Measurements from ENCODE around the gene PPARGC1A. TPM values are rescaled to one million over a fixed set of nuclear protein-coding genes. Genes with fewer than 3 reads are reported as not detected.

Gene PPARGC1A
- total RNA-seq, 4 donors from 2014 or later = 0.75 to 4.0 (median 1.4) TPM

DNA sequence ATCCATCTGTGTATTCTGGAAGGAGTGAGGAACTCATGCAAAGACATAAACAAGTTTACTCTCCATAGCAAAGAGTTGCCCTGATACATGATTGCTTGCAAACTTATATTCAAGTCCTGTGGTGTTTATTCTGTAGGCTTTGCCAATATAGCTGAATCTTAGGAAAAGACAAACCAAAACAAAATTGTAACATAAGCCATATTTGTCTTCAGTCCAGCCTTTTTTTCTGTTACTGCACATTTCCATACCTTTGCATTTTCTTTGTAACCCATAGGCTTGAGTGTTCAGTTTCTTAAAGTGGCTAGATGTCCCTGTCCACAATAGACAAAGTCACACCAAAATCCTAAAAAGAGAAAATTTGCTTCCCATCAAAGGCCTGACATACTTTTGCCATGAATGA is 120.4 kb downstream of the PPARGC1A start:
- H3K4me3 ChIP-seq = no peak overlapping the region
- no peaks in the 10 kb centered on the region for H3K36me3 ChIP-seq
- H3K4me1 ChIP-seq = no peaks in the 10 kb centered on the region
- intact Hi-C loops (cut with DNase I) = no loop called here
- TF ChIP-seq POLR2A (IDR thresholded peaks at IDR 0.05) = no peak
- TF ChIP-seq, protein P1, sequence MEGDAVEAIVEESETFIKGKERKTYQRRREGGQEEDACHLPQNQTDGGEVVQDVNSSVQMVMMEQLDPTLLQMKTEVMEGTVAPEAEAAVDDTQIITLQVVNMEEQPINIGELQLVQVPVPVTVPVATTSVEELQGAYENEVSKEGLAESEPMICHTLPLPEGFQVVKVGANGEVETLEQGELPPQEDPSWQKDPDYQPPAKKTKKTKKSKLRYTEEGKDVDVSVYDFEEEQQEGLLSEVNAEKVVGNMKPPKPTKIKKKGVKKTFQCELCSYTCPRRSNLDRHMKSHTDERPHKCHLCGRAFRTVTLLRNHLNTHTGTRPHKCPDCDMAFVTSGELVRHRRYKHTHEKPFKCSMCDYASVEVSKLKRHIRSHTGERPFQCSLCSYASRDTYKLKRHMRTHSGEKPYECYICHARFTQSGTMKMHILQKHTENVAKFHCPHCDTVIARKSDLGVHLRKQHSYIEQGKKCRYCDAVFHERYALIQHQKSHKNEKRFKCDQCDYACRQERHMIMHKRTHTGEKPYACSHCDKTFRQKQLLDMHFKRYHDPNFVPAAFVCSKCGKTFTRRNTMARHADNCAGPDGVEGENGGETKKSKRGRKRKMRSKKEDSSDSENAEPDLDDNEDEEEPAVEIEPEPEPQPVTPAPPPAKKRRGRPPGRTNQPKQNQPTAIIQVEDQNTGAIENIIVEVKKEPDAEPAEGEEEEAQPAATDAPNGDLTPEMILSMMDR (IDR thresholded peaks at IDR 0.05) = no peak
- DNase-seq = no peak
- H3K27ac ChIP-seq = no peak overlapping the region
- no peaks in the 10 kb centered on the region for H3K9me3 ChIP-seq
- no peaks in the 10 kb centered on the region for H3K27me3 ChIP-seq

DNA sequence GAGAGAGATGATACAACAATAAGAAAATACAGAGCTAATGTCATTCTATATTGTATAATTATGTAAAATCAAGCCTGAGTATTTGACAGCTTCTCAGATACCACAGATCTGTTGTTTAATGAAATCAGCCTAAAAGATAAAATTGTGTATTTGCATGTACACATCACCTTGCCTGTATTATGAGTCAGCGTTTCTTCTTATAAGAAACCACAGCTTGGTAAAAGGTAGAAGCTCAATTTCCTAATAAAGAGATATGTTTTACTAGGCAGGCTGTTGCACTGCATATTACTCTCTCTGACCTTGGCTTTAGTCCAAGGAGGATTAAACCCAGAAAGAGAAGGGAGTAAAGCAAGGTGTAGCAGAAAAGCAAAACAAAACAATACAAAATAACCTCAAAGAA is 121.3 kb downstream of the PPARGC1A start:
- H3K27me3 ChIP-seq = no peaks in the 10 kb centered on the region
- H3K9me3 ChIP-seq = no peaks in the 10 kb centered on the region
- no peak overlapping the region for H3K4me3 ChIP-seq
- DNase-seq = no peak
- intact Hi-C loops (cut with DNase I) = no loop called here
- 17 to 27% methylated on average over 1 of the region's 1 CpG for WGBS, 2 donors
- H3K4me1 ChIP-seq = no peaks in the 10 kb centered on the region
- TF ChIP-seq POLR2A (IDR thresholded peaks at IDR 0.05) = no peak
- TF ChIP-seq, protein P1 (IDR thresholded peaks at IDR 0.05) = no peak
- no peaks in the 10 kb centered on the region for H3K36me3 ChIP-seq
- H3K27ac ChIP-seq = no peak overlapping the region

DNA sequence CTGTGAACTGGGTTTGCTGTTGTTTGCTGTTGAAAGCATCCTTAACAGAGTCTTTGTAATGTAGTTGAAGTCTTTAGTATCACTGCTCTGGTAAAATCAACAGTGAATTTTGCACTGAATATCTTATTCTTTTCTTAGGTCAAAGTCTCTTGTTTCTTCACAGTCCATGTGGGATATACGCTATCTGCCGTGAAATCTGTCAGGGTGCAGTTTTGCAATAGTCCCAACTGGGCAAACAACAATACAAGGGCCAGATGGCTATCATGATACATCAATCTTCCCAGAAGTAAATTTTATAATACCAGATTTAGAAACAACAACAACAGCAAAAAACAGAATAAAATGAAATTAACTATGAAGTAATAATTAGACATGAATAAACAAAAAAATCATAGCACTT is 123.5 kb downstream of the PPARGC1A start:
- WGBS, 2 donors = 90 to 93% methylated on average over 2 of the region's 2 CpGs
- H3K36me3 ChIP-seq = no peaks in the 10 kb centered on the region
- no peak overlapping the region for H3K4me3 ChIP-seq
- H3K27ac ChIP-seq = no peak overlapping the region
- H3K27me3 ChIP-seq = no peaks in the 10 kb centered on the region
- H3K4me1 ChIP-seq = no peaks in the 10 kb centered on the region
- no peak for DNase-seq
- no peaks in the 10 kb centered on the region for H3K9me3 ChIP-seq
- intact Hi-C loops (cut with DNase I) = no loop called here
- no peak for TF ChIP-seq POLR2A (IDR thresholded peaks at IDR 0.05)
- TF ChIP-seq, protein P1 (IDR thresholded peaks at IDR 0.05) = no peak

DNA sequence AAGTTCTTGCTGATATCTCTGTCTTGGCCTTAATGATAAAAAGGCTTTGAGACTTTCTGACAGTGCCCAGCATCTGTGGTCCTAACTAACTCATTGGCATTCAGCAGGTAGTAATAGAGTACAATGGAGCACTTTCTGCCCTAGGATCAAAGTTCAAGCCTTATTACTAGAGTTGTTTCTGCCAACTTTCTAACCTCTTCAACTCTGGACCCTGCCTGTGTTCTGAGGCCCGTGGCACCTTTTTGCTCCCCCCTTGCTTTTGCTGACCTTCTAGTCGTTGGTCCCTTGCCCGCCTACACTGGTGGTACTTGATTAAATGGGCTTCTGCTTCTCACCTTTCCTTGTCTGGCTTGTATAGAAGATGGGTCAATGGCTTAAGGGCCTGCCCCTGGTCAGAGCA is 126.3 kb downstream of the PPARGC1A start:
- DNase-seq = no peak
- no peak overlapping the region for H3K27ac ChIP-seq
- intact Hi-C loops (cut with DNase I) = no loop called here
- no peaks in the 10 kb centered on the region for H3K36me3 ChIP-seq
- H3K4me3 ChIP-seq = no peak overlapping the region
- no peak for TF ChIP-seq POLR2A (IDR thresholded peaks at IDR 0.05)
- TF ChIP-seq, protein P1 (IDR thresholded peaks at IDR 0.05) = no peak
- no peaks in the 10 kb centered on the region for H3K27me3 ChIP-seq
- WGBS, 2 donors = 74 to 83% methylated on average over 3 of the region's 3 CpGs
- H3K4me1 ChIP-seq = no peaks in the 10 kb centered on the region
- H3K9me3 ChIP-seq = no peaks in the 10 kb centered on the region

DNA sequence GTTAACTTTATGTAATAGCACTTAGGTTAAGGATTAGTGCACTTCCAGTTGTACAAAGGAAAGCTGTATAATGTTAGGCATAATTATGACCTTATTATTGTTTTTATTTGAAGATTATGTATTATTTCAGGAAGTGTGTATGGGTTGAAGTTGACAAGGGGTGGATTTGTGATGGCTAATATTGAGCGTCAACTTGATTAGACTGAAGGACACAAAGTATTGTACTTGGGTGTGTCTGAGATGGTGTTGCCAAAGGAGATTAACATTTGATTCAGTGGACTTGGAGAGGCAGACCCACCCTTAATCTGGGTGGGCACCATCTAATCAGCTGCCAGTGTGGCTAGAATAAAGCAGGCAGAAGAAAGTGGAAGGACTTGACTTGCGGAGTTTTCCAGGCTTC is 127.3 kb downstream of the PPARGC1A start:
- H3K27me3 ChIP-seq = no peaks in the 10 kb centered on the region
- intact Hi-C loops (cut with DNase I) = no loop called here
- 86 to 94% methylated on average over 2 of the region's 2 CpGs for WGBS, 2 donors
- no peaks in the 10 kb centered on the region for H3K36me3 ChIP-seq
- H3K4me3 ChIP-seq = no peak overlapping the region
- H3K9me3 ChIP-seq = no peaks in the 10 kb centered on the region
- no peaks in the 10 kb centered on the region for H3K4me1 ChIP-seq
- TF ChIP-seq, protein P1 (IDR thresholded peaks at IDR 0.05) = no peak
- no peak for TF ChIP-seq POLR2A (IDR thresholded peaks at IDR 0.05)
- H3K27ac ChIP-seq = no peak overlapping the region
- no peak for DNase-seq

Data from esophagus squamous epithelium (tissue), 5 donors.